H1 (cell line): ENCODE results near the gene MRPS15. TPM values are rescaled to one million over a fixed set of nuclear protein-coding genes. Genes with fewer than 3 reads are reported as not detected.

Experiments used
- CTCF ChIA-PET: fragments of 300-600 bp; sonication (Branson Sonifier 250); formaldehyde crosslinking; loops from one replicate; lab custom pipeline; 2021; ENCODE audit not compliant: partially characterized antibody; lab: Charles Lee
- POLR2A ChIA-PET: fragments of 300-600 bp; sonication (Branson Sonifier 250); formaldehyde crosslinking; loops from one replicate; lab custom pipeline; 2021; ENCODE audit warnings: inconsistent platforms; ENCODE audit not compliant: partially characterized antibody; lab: Charles Lee
- DNase-seq, 2 experiments: peaks; one replicate each; pipeline versions ENCODE4 v3.0.0 to v3.0.0-alpha.2; 2010 to 2022; ENCODE audit warnings: low spot score in 2 of 2, low read depth in 1 of 2, mixed read lengths in 1 of 2
- FAIRE-seq: peaks from 2 replicates; lab custom pipeline; 2011; peaks lifted over from hg19 to GRCh38; lab: Jason Lieb, UNC
- H2AFZ ChIP-seq: 2 replicates; pipeline ENCODE4 v1.8.1; 2012; ENCODE audit warnings: low read length, inconsistent platforms
- H2AK5ac ChIP-seq: 2 replicates; pipeline ENCODE4 v1.6.1; 2013; ENCODE audit warnings: low read depth, low read length
- H2BK120ac ChIP-seq: replicated peaks from 2 replicates; pipeline ENCODE3; 2013; ENCODE audit warnings: low read depth, low read length, inconsistent platforms
- H2BK12ac ChIP-seq: 2 replicates; pipeline ENCODE4 v1.6.1; 2013; ENCODE audit warnings: low read depth, low read length
- H2BK15ac ChIP-seq: 2 replicates; pipeline ENCODE4 v1.6.1; 2013; ENCODE audit warnings: low read length
- H2BK20ac ChIP-seq: 2 replicates; pipeline ENCODE4 v1.6.1; 2013; ENCODE audit warnings: low read length
- H2BK5ac ChIP-seq: 2 replicates; pipeline ENCODE4 v1.6.1; 2013; ENCODE audit warnings: low read depth, low read length
- H3K14ac ChIP-seq: 2 replicates; pipeline ENCODE4 v1.6.1; 2013; ENCODE audit warnings: inconsistent platforms; ENCODE audit not compliant: insufficient read length
- H3K18ac ChIP-seq: 2 replicates; pipeline ENCODE4 v1.6.1; 2013; ENCODE audit warnings: low read length; ENCODE audit errors: extremely low read depth
- H3K23ac ChIP-seq: 2 replicates; pipeline ENCODE4 v1.6.1; 2013; ENCODE audit warnings: inconsistent platforms; ENCODE audit not compliant: insufficient read length
- H3K23me2 ChIP-seq: 2 replicates; pipeline ENCODE4 v1.6.1; 2013; ENCODE audit warnings: low read depth, low read length
- H3K27ac ChIP-seq: 2 replicates; pipeline ENCODE4 v1.6.1; 2011; ENCODE audit warnings: low read depth, low read length, inconsistent platforms
- H3K27me3 ChIP-seq, 4 experiments: replicated peaks in 1 of 4; 1 replicate in 1 of 4; 2 replicates in 3 of 4; pipeline versions ENCODE4 v1.6.1 to v1.8.1; 2011 to 2013; ENCODE audit warnings: low read length in 3 of 4, mild to moderate bottlenecking in 3 of 4, inconsistent platforms in 2 of 4, mixed read lengths in 2 of 4, moderate library complexity in 1 of 4; ENCODE audit not compliant: control insufficient read depth in 3 of 4, insufficient read depth in 3 of 4; ENCODE audit errors: extremely low read depth in 1 of 4
- H3K36me3 ChIP-seq, 4 experiments: 2 replicates each; pipeline versions ENCODE4 v1.6.1 to v1.8.1; 2011 to 2013; ENCODE audit warnings: mild to moderate bottlenecking in 4 of 4, low read length in 3 of 4, moderate library complexity in 2 of 4, control low read depth in 1 of 4, inconsistent platforms in 1 of 4; ENCODE audit not compliant: insufficient read depth in 4 of 4, control insufficient read depth in 2 of 4
- H3K4ac ChIP-seq: replicated peaks from 2 replicates; pipeline ENCODE3; 2013; ENCODE audit warnings: low read length, low read depth, mixed read lengths, inconsistent platforms; ENCODE audit not compliant: insufficient read length
- H3K4me1 ChIP-seq, 4 experiments: replicated peaks in 1 of 4; 1 replicate in 1 of 4; 2 replicates in 3 of 4; pipeline versions ENCODE4 v1.6.1 to v1.8.1; 2011 to 2013; ENCODE audit warnings: low read length in 3 of 4, inconsistent platforms in 2 of 4, mixed read lengths in 1 of 4; ENCODE audit not compliant: insufficient read depth in 4 of 4, control insufficient read depth in 3 of 4
- H3K4me2 ChIP-seq, 2 experiments: 2 replicates each; pipeline versions ENCODE4 v1.6.1 to v1.8.1; 2011 to 2013; ENCODE audit warnings: low read depth in 2 of 2, low read length in 2 of 2, control low read depth in 1 of 2, inconsistent platforms in 1 of 2, mild to moderate bottlenecking in 1 of 2; ENCODE audit not compliant: insufficient read depth in 1 of 2
- H3K4me3 ChIP-seq, 4 experiments: fragments of 200-600, 300-600 bp in 1 of 4; sonication (generic), shearing (Covaris generic), sonication (Bioruptor Twin) in 1 of 4; 2 replicates each; pipeline versions ENCODE4 v1.5.1 to v1.8.1; 2011 to 2016; ENCODE audit warnings: low read length in 4 of 4, low read depth in 3 of 4, control low read depth in 2 of 4, inconsistent platforms in 2 of 4, mild to moderate bottlenecking in 2 of 4, mixed read lengths in 1 of 4, moderate library complexity in 1 of 4; ENCODE audit not compliant: insufficient read depth in 2 of 4; ENCODE audit errors: extremely low read depth in 1 of 4
- H3K56ac ChIP-seq: replicated peaks from 2 replicates; pipeline ENCODE3; 2013; ENCODE audit warnings: low read depth, mild to moderate bottlenecking, mixed read lengths, low read length, inconsistent platforms; ENCODE audit not compliant: insufficient read length
- H3K79me1 ChIP-seq: 2 replicates; pipeline ENCODE4 v1.6.1; 2013; ENCODE audit warnings: low read depth, low read length, control low read depth
- H3K79me2 ChIP-seq, 2 experiments: 2 replicates each; pipeline versions ENCODE4 v1.6.1 to v1.8.1; 2012 to 2013; ENCODE audit warnings: low read length in 2 of 2, mild to moderate bottlenecking in 2 of 2, inconsistent platforms in 1 of 2; ENCODE audit not compliant: insufficient read depth in 2 of 2, control insufficient read depth in 1 of 2
- H3K9ac ChIP-seq, 4 experiments: replicated peaks in 1 of 4; 1 replicate in 1 of 4; 2 replicates in 3 of 4; pipeline versions ENCODE4 v1.6.1 to v1.8.1; 2011 to 2013; ENCODE audit warnings: low read depth in 3 of 4, low read length in 3 of 4, control low read depth in 2 of 4, mild to moderate bottlenecking in 2 of 4, moderate library complexity in 2 of 4, inconsistent platforms in 1 of 4; ENCODE audit errors: extremely low read depth in 1 of 4
- H3K9me3 ChIP-seq, 2 experiments: 2 replicates each; pipeline versions ENCODE4 v1.6.1 to v1.8.1; 2012 to 2013; ENCODE audit warnings: mild to moderate bottlenecking in 2 of 2, moderate library complexity in 2 of 2, control low read depth in 1 of 2, inconsistent platforms in 1 of 2, low read depth in 1 of 2, low read length in 1 of 2, mixed read lengths in 1 of 2; ENCODE audit not compliant: insufficient read depth in 2 of 2
- H4K20me1 ChIP-seq, 2 experiments: replicated peaks in 1 of 2; 2 replicates each; pipeline versions ENCODE3 to v1.8.1; 2011 to 2013; ENCODE audit warnings: inconsistent platforms in 2 of 2, low read length in 2 of 2, mild to moderate bottlenecking in 1 of 2; ENCODE audit not compliant: insufficient read depth in 2 of 2, control insufficient read depth in 1 of 2
- H4K5ac ChIP-seq: 2 replicates; pipeline ENCODE4 v1.6.1; 2013; ENCODE audit warnings: low read length, low read depth, mixed read lengths, inconsistent platforms; ENCODE audit not compliant: insufficient read length
- H4K8ac ChIP-seq: 2 replicates; pipeline ENCODE4 v1.8.0; 2013; ENCODE audit warnings: mild to moderate bottlenecking, moderate library complexity, low read length, inconsistent platforms; ENCODE audit not compliant: insufficient read depth; ENCODE audit errors: extremely low read depth
- H4K91ac ChIP-seq: replicated peaks from 2 replicates; pipeline ENCODE3; 2013; ENCODE audit warnings: low read length, mixed read lengths, inconsistent platforms; ENCODE audit not compliant: insufficient read length
- CHD2 ChIP-seq: IDR thresholded peaks from 2 replicates; pipeline ENCODE4 v1.6.1; 2012; ENCODE audit warnings: low read length, improper control_type of control experiment
- CREB1 ChIP-seq: IDR thresholded peaks from 2 replicates; pipeline ENCODE4 v1.6.1; 2012; ENCODE audit warnings: inconsistent platforms
- EP300 ChIP-seq, 2 experiments: IDR thresholded peaks; 1 replicate in 1 of 2; 2 replicates in 1 of 2; pipeline ENCODE4 v1.6.1; 2011 to 2012; ENCODE audit warnings: low read depth in 2 of 2, low read length in 2 of 2, mild to moderate bottlenecking in 2 of 2, borderline replicate concordance in 1 of 2, inconsistent platforms in 1 of 2, moderate library complexity in 1 of 2
- EZH2 ChIP-seq: fragments of 200-600 bp; sonication (generic); IDR thresholded peaks from 2 replicates; pipeline ENCODE4 v1.7.1; 2012; ENCODE audit warnings: low read depth, mild to moderate bottlenecking, moderate library complexity, low read length, inconsistent platforms; ENCODE audit not compliant: severe bottlenecking
- JUN ChIP-seq: IDR thresholded peaks from 2 replicates; pipeline ENCODE4 v1.6.1; 2011; ENCODE audit warnings: low read depth, mild to moderate bottlenecking, improper control_type of control experiment, low read length
- KDM5A ChIP-seq: fragments of 200-600 bp; IDR thresholded peaks from 2 replicates; pipeline ENCODE4 v1.7.1; 2012; ENCODE audit warnings: mild to moderate bottlenecking, low read length, inconsistent platforms, mixed read lengths
- MAX ChIP-seq: IDR thresholded peaks from 2 replicates; pipeline ENCODE4 v1.6.1; 2012; ENCODE audit warnings: inconsistent platforms
- POLR2AphosphoS5 ChIP-seq: IDR thresholded peaks from 2 replicates; pipeline ENCODE4 v1.6.1; 2011; ENCODE audit warnings: low read depth, low read length
- RBBP5 ChIP-seq: IDR thresholded peaks from 2 replicates; pipeline ENCODE4 v1.7.1; 2012; ENCODE audit warnings: low read depth, mild to moderate bottlenecking, inconsistent platforms, low read length, moderate library complexity, borderline replicate concordance
- WGBS, 2 experiments: shearing (Covaris generic) in 1 of 2; methylation state at CpG; one replicate each; pipeline versions ENCODE4 v1.1.6 to v1.1.7; 2013 to 2015; ENCODE audit warnings: low lambda C conversion rate in 2 of 2, mixed read lengths in 2 of 2, inconsistent platforms in 1 of 2, low coverage in 1 of 2, missing lambda C conversion rate in 1 of 2; ENCODE audit not compliant: insufficient replicate concordance in 2 of 2, insufficient coverage in 1 of 2, insufficient read length in 1 of 2; ENCODE audit errors: extremely low coverage in 1 of 2, missing lambda C conversion rate in 1 of 2; 5-methylcytosine and 5-hydroxymethylcytosine counted together
- polyA plus RNA-seq, 7 experiments: library from polyadenylated mRNA; depleted of rRNA in 3 of 7; stranded (reverse) in 5 of 7; unstranded in 2 of 7; fragments of >200 nt in 5 of 7; fragments of 200-250 nt in 2 of 7; gene quantifications; 1 replicate in 5 of 7; 2 replicates in 1 of 7; 4 replicates in 1 of 7; pipeline versions ENCODE4 v1.2.1 to v1.2.3, GENCODE V29; 2011 to 2013; ENCODE audit warnings: missing spikeins in 2 of 7, mixed read lengths in 2 of 7
- total RNA-seq: library from RNA; stranded (reverse); fragmentation: NEBNext Ultra II Directional; extraction: Animal tissue kit (Norgen Biotek cat#: 25700); gene quantifications from 2 replicates; pipeline ENCODE4 v1.2.1, GENCODE V29; 2021

The MRPS15 gene
- total and polyA plus RNA-seq, 2 of the 8 experiments (the other 6 are each of a cell fraction or from before 2014, with no cell fraction given), result 53.6 to 129 TPM

GRCh38 chr1:36508257-36508656, 44.1 kb upstream of the MRPS15 start:
- Histone ChIP-seq H3K9ac (no peak overlapping the region), H3K14ac (no peak overlapping the region), H3K79me2 (no peaks in the 10 kb centered on the region), H3K4me2 (no peak overlapping the region), H2AFZ (no peak overlapping the region), H4K8ac (no peak overlapping the region; the same call in 1 of the 2 replicates), H3K27ac (no peak overlapping the region), H4K91ac (no peak overlapping the region), H3K18ac (no peak overlapping the region), H3K4me3 (no peak overlapping the region), H2BK15ac (no peak overlapping the region), H3K23ac (no peak overlapping the region), H3K56ac (no peak overlapping the region), H3K4ac (no peak overlapping the region), H2BK20ac (no peak overlapping the region), H4K20me1 (no peaks in the 10 kb centered on the region), H2BK5ac (no peak overlapping the region), H2BK12ac (no peak overlapping the region), H2AK5ac (no peak overlapping the region), H3K4me1 (no peaks in the 10 kb centered on the region; a peak in 1 of 7 replicates), H2BK120ac (no peak overlapping the region), H3K79me1 (no peaks in the 10 kb centered on the region), H3K36me3 (no peaks in the 10 kb centered on the region), H3K9me3 (no peaks in the 10 kb centered on the region), H4K5ac (no peak overlapping the region), H3K27me3 (no peaks in the 10 kb centered on the region), H3K23me2 (no peaks in the 10 kb centered on the region)
- DNase-seq, result no peak
- WGBS, 2 experiments, result 94% methylated on average over 3 of the region's 3 CpGs; no CpG with 5 or more reads in 1 of the 2 experiments
- ChIA-PET CTCF (interaction anchor here (0.6 to 4.0 kb wide), 3 partner anchors 8 to 142 kb away, joined by 3 to 34 read pairs (median 3); no protein-coding TSS in a partner anchor), POLR2A (no interaction called here)
- no peak for FAIRE-seq
- TF ChIP-seq KDM5A (no peak), CHD2 (no peak), POLR2AphosphoS5 (no peak), EZH2 (no peak), EP300 (IDR thresholded peaks at IDR 0.05; ENCODE audit: borderline replicate concordance in 1 of 2, low read depth in 2 of 2, low read length in 2 of 2) (no peak), RBBP5 (no peak), CREB1 (no peak), MAX (no peak), JUN (no peak)
